Mesenchymal stem cell (in vitro differentiated cells and primary cell): ENCODE results near the gene PFAS.

Source experiments
- DNase-seq: peaks from one replicate; pipeline ENCODE4 v3.0.0-alpha.2; 2013
- H2AFZ ChIP-seq: one replicate; pipeline ENCODE4 v1.6.1; 2013; ENCODE audit warnings: low read depth, mild to moderate bottlenecking, control low read depth, inconsistent platforms, low read length, moderate library complexity
- H2AK5ac ChIP-seq: 2 replicates; pipeline ENCODE4 v1.6.1; 2013; ENCODE audit warnings: low read length, moderate library complexity, mild to moderate bottlenecking, inconsistent platforms; ENCODE audit not compliant: severe bottlenecking
- H2BK120ac ChIP-seq: one replicate; pipeline ENCODE4 v1.6.1; 2013; ENCODE audit warnings: low read depth, mild to moderate bottlenecking, inconsistent platforms, low read length, moderate library complexity
- H2BK12ac ChIP-seq, 2 experiments: one replicate each; pipeline ENCODE4 v1.6.1; 2013; ENCODE audit warnings: inconsistent platforms in 2 of 2, low read length in 2 of 2, mild to moderate bottlenecking in 2 of 2, moderate library complexity in 2 of 2, control low read depth in 1 of 2
- H2BK15ac ChIP-seq: one replicate; pipeline ENCODE4 v1.6.1; 2013; ENCODE audit warnings: mild to moderate bottlenecking, low read depth, inconsistent platforms; ENCODE audit not compliant: poor library complexity, severe bottlenecking
- H2BK5ac ChIP-seq: 2 replicates; pipeline ENCODE4 v1.6.1; 2013; ENCODE audit warnings: low read depth, mild to moderate bottlenecking, low read length, control low read depth, inconsistent platforms; ENCODE audit not compliant: poor library complexity, severe bottlenecking
- H3K14ac ChIP-seq, 2 experiments: one replicate each; pipeline ENCODE4 v1.6.1; 2013; ENCODE audit warnings: inconsistent platforms in 2 of 2, low read length in 2 of 2, control low read depth in 1 of 2, mild to moderate bottlenecking in 1 of 2, moderate library complexity in 1 of 2
- H3K18ac ChIP-seq, 2 experiments: one replicate each; pipeline ENCODE4 v1.6.1; 2013; ENCODE audit warnings: inconsistent platforms in 2 of 2, low read length in 2 of 2, control low read depth in 1 of 2, low read depth in 1 of 2, mild to moderate bottlenecking in 1 of 2
- H3K23ac ChIP-seq, 2 experiments: one replicate each; pipeline ENCODE4 v1.6.1; 2013; ENCODE audit warnings: inconsistent platforms in 2 of 2, low read length in 2 of 2, mild to moderate bottlenecking in 2 of 2, moderate library complexity in 2 of 2, control low read depth in 1 of 2
- H3K27ac ChIP-seq: 2 replicates; pipeline ENCODE4 v1.5.1; 2013; ENCODE audit warnings: mild to moderate bottlenecking, moderate library complexity, low read length, control low read depth, inconsistent platforms; ENCODE audit not compliant: poor library complexity, severe bottlenecking
- H3K27me3 ChIP-seq, 2 experiments: 2 replicates each; pipeline versions ENCODE4 v1.6.1 to v1.7.0; 2013; ENCODE audit warnings: low read length in 2 of 2, mild to moderate bottlenecking in 2 of 2, moderate library complexity in 2 of 2, control low read depth in 1 of 2, inconsistent platforms in 1 of 2; ENCODE audit not compliant: control insufficient read depth in 1 of 2, insufficient read depth in 1 of 2
- H3K36me3 ChIP-seq, 2 experiments: 2 replicates each; pipeline versions ENCODE4 v1.6.1 to v1.7.0; 2013; ENCODE audit warnings: low read length in 2 of 2, control low read depth in 1 of 2, inconsistent platforms in 1 of 2, low read depth in 1 of 2, mild to moderate bottlenecking in 1 of 2; ENCODE audit not compliant: insufficient read depth in 2 of 2, control insufficient read depth in 1 of 2
- H3K4ac ChIP-seq, 2 experiments: one replicate each; pipeline ENCODE4 v1.6.1; 2013; ENCODE audit warnings: inconsistent platforms in 2 of 2, low read length in 2 of 2, mild to moderate bottlenecking in 2 of 2, moderate library complexity in 2 of 2, control low read depth in 1 of 2, low read depth in 1 of 2
- H3K4me1 ChIP-seq: 2 replicates; pipeline ENCODE4 v1.6.1; 2013; ENCODE audit warnings: low read depth, low read length, control low read depth; ENCODE audit not compliant: control insufficient read depth, insufficient read depth
- H3K4me2 ChIP-seq: 2 replicates; pipeline ENCODE4 v1.6.1; 2013; ENCODE audit warnings: low read length, mild to moderate bottlenecking, inconsistent platforms; ENCODE audit not compliant: poor library complexity, severe bottlenecking
- H3K4me3 ChIP-seq, 2 experiments: 2 replicates each; pipeline versions ENCODE4 v1.5.1 to v1.7.0; 2013; ENCODE audit warnings: low read length in 2 of 2, mild to moderate bottlenecking in 2 of 2, control low read depth in 1 of 2, low read depth in 1 of 2; ENCODE audit not compliant: insufficient read depth in 1 of 2
- H3K79me1 ChIP-seq: replicated peaks from 2 replicates; pipeline ENCODE4 v1.6.1; 2013; ENCODE audit warnings: mild to moderate bottlenecking, control low read depth, low read length, inconsistent platforms; ENCODE audit not compliant: poor library complexity, severe bottlenecking
- H3K9ac ChIP-seq: 2 replicates; pipeline ENCODE4 v1.7.0; 2013; ENCODE audit warnings: mild to moderate bottlenecking, low read length, moderate library complexity
- H3K9me3 ChIP-seq: 2 replicates; pipeline ENCODE4 v1.7.0; 2013; ENCODE audit warnings: mild to moderate bottlenecking, low read length; ENCODE audit not compliant: control insufficient read depth
- H4K8ac ChIP-seq: one replicate; pipeline ENCODE4 v1.6.1; 2013; ENCODE audit warnings: inconsistent platforms, mild to moderate bottlenecking, low read length, moderate library complexity
- H4K91ac ChIP-seq: one replicate; pipeline ENCODE4 v1.6.1; 2013; ENCODE audit warnings: mild to moderate bottlenecking, low read length, inconsistent platforms
- WGBS: methylation state at CpG from one replicate; pipeline ENCODE4 v1.1.7; 2013; ENCODE audit warnings: mixed read lengths; 5-methylcytosine and 5-hydroxymethylcytosine counted together

PFAS gene

GRCh38 chr17:8225813-8226535 lies 23.1 kb upstream of the PFAS start:
- 31% methylated on average over 18 of the region's 20 CpGs for WGBS

GRCh38 chr17:8226536-8227237 lies 22.4 kb upstream of the PFAS start:
- H2AK5ac ChIP-seq = no peak overlapping the region
- DNase-seq = peak; percentile 97
- 2% methylated on average over 30 of the region's 32 CpGs for WGBS

More at GRCh38 chr17:8225813-8226535, 23.1 kb upstream of the PFAS start:
- H3K27me3 ChIP-seq = no peaks in the 10 kb centered on the region
- H3K4me1 ChIP-seq = peaks cover 13% of the 10 kb centered on the region
- no peak overlapping the region for H2AK5ac ChIP-seq
- H2BK120ac ChIP-seq = no peak overlapping the region
- H3K4me2 ChIP-seq = no peak overlapping the region
- no peak overlapping the region for H3K14ac ChIP-seq
- no peak overlapping the region for H3K4ac ChIP-seq
- H3K23ac ChIP-seq = no peak overlapping the region
- H2BK12ac ChIP-seq = no peak overlapping the region
- no peak overlapping the region for H2BK15ac ChIP-seq
- H4K91ac ChIP-seq = no peak overlapping the region
- H3K79me1 ChIP-seq = no peaks in the 10 kb centered on the region
- no peak overlapping the region for H2AFZ ChIP-seq
- peak overlapping the region; percentile 85 for H3K9ac ChIP-seq
- DNase-seq = peak; percentile 88
- H3K27ac ChIP-seq = peak overlapping the region; percentile 46
- no peaks in the 10 kb centered on the region for H3K9me3 ChIP-seq
- no peak overlapping the region for H2BK5ac ChIP-seq
- no peak overlapping the region for H4K8ac ChIP-seq
- H3K4me3 ChIP-seq = peak overlapping the region in 1 of 2 experiments; percentile 75
- H3K18ac ChIP-seq = no peak overlapping the region
- peaks cover 35 to 37% of the 10 kb centered on the region in 2 experiments for H3K36me3 ChIP-seq

GRCh38 chr17:8227238-8227581 lies 21.9 kb upstream of the PFAS start:
- DNase-seq = no peak
- Histone ChIP-seq H3K9ac (peak overlapping the region; percentile 85), H3K9me3 (no peaks in the 10 kb centered on the region), H4K91ac (no peak overlapping the region), H2AFZ (no peak overlapping the region), H2BK5ac (no peak overlapping the region), H3K18ac (no peak overlapping the region), H2BK12ac (no peak overlapping the region), H4K8ac (peak overlapping the region; percentile 66), H3K4me2 (peak overlapping the region; percentile 23), H3K4ac (no peak overlapping the region), H2BK120ac (no peak overlapping the region), H3K79me1 (no peaks in the 10 kb centered on the region), H2BK15ac (no peak overlapping the region), H3K27me3 (no peaks in the 10 kb centered on the region), H3K36me3 (peaks cover 48 to 49% of the 10 kb centered on the region in 2 experiments), H3K14ac (no peak overlapping the region), H3K4me3 (peak overlapping the region in 1 of 2 experiments; percentile 75), H3K4me1 (peaks cover 13% of the 10 kb centered on the region), H2AK5ac (no peak overlapping the region), H3K23ac (no peak overlapping the region), H3K27ac (peak overlapping the region; percentile 10)
- 84% methylated on average over 4 of the region's 4 CpGs for WGBS

More at GRCh38 chr17:8226536-8227237, 22.4 kb upstream of the PFAS start:
- Histone ChIP-seq H3K4me1 (peaks cover 13% of the 10 kb centered on the region), H3K4me2 (peak overlapping the region; percentile 49), H3K27me3 (no peaks in the 10 kb centered on the region), H2BK15ac (no peak overlapping the region), H3K9me3 (no peaks in the 10 kb centered on the region), H3K23ac (no peak overlapping the region), H2AFZ (no peak overlapping the region), H3K36me3 (peaks cover 43 to 44% of the 10 kb centered on the region in 2 experiments), H4K8ac (peak overlapping the region; percentile 66), H2BK5ac (no peak overlapping the region), H3K79me1 (no peaks in the 10 kb centered on the region), H3K9ac (peak overlapping the region; percentile 85), H4K91ac (no peak overlapping the region), H3K4ac (no peak overlapping the region), H3K14ac (no peak overlapping the region), H3K18ac (no peak overlapping the region), H2BK120ac (no peak overlapping the region), H2BK12ac (no peak overlapping the region), H3K4me3 (peak overlapping the region; percentile 40 to 75), H3K27ac (peak overlapping the region; percentile 71)

GRCh38 chr17:8231701-8232100 lies 17.4 kb upstream of the PFAS start:
- Histone ChIP-seq H2BK12ac (no peak overlapping the region), H3K23ac (no peak overlapping the region)
- WGBS = 96% methylated on average over 10 of the region's 10 CpGs

More at GRCh38 chr17:8231701-8232100, 17.4 kb upstream of the PFAS start:
- no peak for DNase-seq
- Histone ChIP-seq H3K4me1 (no peaks in the 10 kb centered on the region), H3K27ac (no peak overlapping the region), H3K9ac (no peak overlapping the region), H3K14ac (no peak overlapping the region), H3K79me1 (peaks cover 2% of the 10 kb centered on the region), H3K4me2 (no peak overlapping the region), H2BK5ac (no peak overlapping the region), H2BK15ac (no peak overlapping the region), H3K18ac (no peak overlapping the region), H3K4me3 (no peak overlapping the region), H3K36me3 (peaks cover 83 to 94% of the 10 kb centered on the region in 2 experiments), H2AFZ (no peak overlapping the region), H2AK5ac (no peak overlapping the region), H4K8ac (no peak overlapping the region), H3K27me3 (no peaks in the 10 kb centered on the region), H3K4ac (no peak overlapping the region), H4K91ac (no peak overlapping the region), H2BK120ac (no peak overlapping the region), H3K9me3 (no peaks in the 10 kb centered on the region)
